DOHH2 (cell line): ENCODE data around the gene TMEM119.

Experiments used
- H3F3A ChIP-seq: fragments of 200-600 bp; sonication (generic), shearing (Covaris generic); 2 replicates; pipeline ENCODE4 v1.6.0; 2016; ENCODE audit warnings: antibody characterized with exemption, mild to moderate bottlenecking; ENCODE audit not compliant: control insufficient read depth, insufficient read depth
- H3K27ac ChIP-seq: fragments of 200-600 bp; sonication (generic); 2 replicates; pipeline ENCODE4 v1.5.1; 2014; ENCODE audit warnings: low read depth, mild to moderate bottlenecking, low read length, moderate library complexity
- H3K27me3 ChIP-seq: fragments of 200-600 bp; sonication (generic); 2 replicates; pipeline ENCODE4 v1.6.1; 2014; ENCODE audit warnings: mild to moderate bottlenecking, low read length, mixed read lengths; ENCODE audit not compliant: control insufficient read depth
- H3K36me3 ChIP-seq: fragments of 200-600 bp; sonication (generic); 2 replicates; pipeline ENCODE4 v1.6.1; 2014; ENCODE audit warnings: mild to moderate bottlenecking, low read length, moderate library complexity, mixed read lengths; ENCODE audit not compliant: control insufficient read depth
- H3K4me1 ChIP-seq: fragments of 200-600 bp; sonication (generic); 2 replicates; pipeline ENCODE4 v1.6.1; 2014; ENCODE audit warnings: mild to moderate bottlenecking, low read length, mixed read lengths; ENCODE audit not compliant: control insufficient read depth
- H3K4me2 ChIP-seq: fragments of 200-600 bp; sonication (generic); 2 replicates; pipeline ENCODE4 v1.6.0; 2014; ENCODE audit warnings: mild to moderate bottlenecking, low read length, moderate library complexity
- H3K4me3 ChIP-seq: fragments of 200-600 bp; sonication (generic); 2 replicates; pipeline ENCODE4 v1.5.1; 2014; ENCODE audit warnings: mild to moderate bottlenecking, low read length, mixed read lengths
- H3K79me2 ChIP-seq: fragments of 200-600 bp; sonication (generic); 2 replicates; pipeline ENCODE4 v1.6.1; 2014; ENCODE audit warnings: mild to moderate bottlenecking, low read length, mixed read lengths; ENCODE audit not compliant: control insufficient read depth
- H3K9me2 ChIP-seq: fragments of 200-600 bp; sonication (generic); replicated peaks from 2 replicates; pipeline ENCODE4 v1.6.1; 2014; ENCODE audit warnings: mild to moderate bottlenecking, low read length, mixed read lengths; ENCODE audit not compliant: control insufficient read depth
- H3K9me3 ChIP-seq: fragments of 200-600 bp; sonication (generic); 2 replicates; pipeline ENCODE4 v1.6.1; 2014; ENCODE audit warnings: antibody characterized with exemption, low read length, mixed read lengths; ENCODE audit not compliant: control insufficient read depth, insufficient read depth
- H4K20me1 ChIP-seq: fragments of 200-600 bp; sonication (generic); 2 replicates; pipeline ENCODE4 v1.6.0; 2014; ENCODE audit warnings: low read depth, mild to moderate bottlenecking, antibody characterized with exemption, low read length, moderate library complexity; ENCODE audit not compliant: control insufficient read depth, insufficient read depth
- CTCF ChIP-seq: fragments of 200-600 bp; sonication (generic); IDR thresholded peaks from one replicate; pipeline ENCODE4 v1.5.1; 2014; ENCODE audit warnings: antibody characterized with exemption, mild to moderate bottlenecking, low read depth, low read length; ENCODE audit not compliant: poor library complexity, severe bottlenecking
- EZH2phosphoT487 ChIP-seq: fragments of 200-600 bp; sonication (generic); IDR thresholded peaks from 2 replicates; pipeline ENCODE4 v1.6.1; 2017; ENCODE audit warnings: borderline replicate concordance, mild to moderate bottlenecking, antibody characterized with exemption, low read length, moderate library complexity, mixed read lengths

TMEM119 gene

GRCh38 chr12:108598553-108599250, 818 bp upstream of the TMEM119 start:
- Histone ChIP-seq H3K79me2 (no peaks in the 10 kb centered on the region), H3K27ac (no peak overlapping the region), H3K9me3 (no peaks in the 10 kb centered on the region), H3K27me3 (no peaks in the 10 kb centered on the region), H3K9me2 (no peaks in the 10 kb centered on the region), H4K20me1 (no peaks in the 10 kb centered on the region), H3K4me1 (no peaks in the 10 kb centered on the region), H3K36me3 (no peaks in the 10 kb centered on the region), H3K4me3 (no peak overlapping the region), H3F3A (no peaks in the 10 kb centered on the region), H3K4me2 (no peak overlapping the region)
- TF ChIP-seq EZH2phosphoT487, result no peak
- TF ChIP-seq CTCF, result no peak

- Histone ChIP-seq H3K27ac (no peak overlapping the region), H3K36me3 (no peaks in the 10 kb centered on the region), H3F3A (no peaks in the 10 kb centered on the region), H3K79me2 (no peaks in the 10 kb centered on the region), H3K9me3 (no peaks in the 10 kb centered on the region), H3K4me1 (no peaks in the 10 kb centered on the region), H3K27me3 (no peaks in the 10 kb centered on the region), H4K20me1 (no peaks in the 10 kb centered on the region), H3K4me2 (no peak overlapping the region), H3K9me2 (no peaks in the 10 kb centered on the region), H3K4me3 (no peak overlapping the region)
- no peak for TF ChIP-seq CTCF
- no peak for TF ChIP-seq EZH2phosphoT487
Observed at GRCh38 chr12:108596854-108597558, 878 bp downstream of the TMEM119 start.

- H3K36me3 ChIP-seq, result no peaks in the 10 kb centered on the region
- no peaks in the 10 kb centered on the region for H3K4me1 ChIP-seq
- no peak overlapping the region for H3K4me2 ChIP-seq
- no peaks in the 10 kb centered on the region for H3K79me2 ChIP-seq
- TF ChIP-seq CTCF (no peak), EZH2phosphoT487 (no peak)
- H3K27ac ChIP-seq, result no peak overlapping the region
- H3K9me2 ChIP-seq, result no peaks in the 10 kb centered on the region
- H3K27me3 ChIP-seq, result no peaks in the 10 kb centered on the region
- no peaks in the 10 kb centered on the region for H4K20me1 ChIP-seq
- H3K9me3 ChIP-seq, result no peaks in the 10 kb centered on the region
- H3K4me3 ChIP-seq, result no peak overlapping the region
- H3F3A ChIP-seq, result no peaks in the 10 kb centered on the region
Observed at GRCh38 chr12:108595711-108596647, 1.9 kb downstream of the TMEM119 start.
